Naive thymus-derived CD4-positive, alpha-beta T cell (primary cell): Measurements from ENCODE around the gene TMA7B. TPM values are rescaled to one million over a fixed set of nuclear protein-coding genes. Genes with fewer than 3 reads are reported as not detected.

Experiments used
- ATAC-seq: fragments of 150-1000 bp; cut with Tn5 transposase; 2 replicates; pipeline ENCODE4 v1.10.0; 2021; ENCODE audit warnings: mild to moderate bottlenecking, moderate library complexity
- CTCF ChIA-PET: fragments of 350-600 bp; sonication (Branson Sonifier 250); formaldehyde crosslinking; loops from one replicate; lab custom pipeline; 2021; ENCODE audit warnings: antibody characterized with exemption; lab: Charles Lee
- POLR2A ChIA-PET: fragments of 350-600 bp; sonication (Branson Sonifier 250); formaldehyde crosslinking; loops from one replicate; lab custom pipeline; 2021; ENCODE audit warnings: antibody characterized with exemption, inconsistent platforms; lab: Charles Lee
- DNase-seq, 9 donors: peaks; one replicate each; pipeline versions ENCODE4 v3.0.0 to v3.0.0-alpha.2; 2020 to 2022; ENCODE audit warnings: mixed read lengths in 1 of 9
- H3K27ac ChIP-seq: one replicate; pipeline ENCODE4 v1.7.0; 2013; ENCODE audit warnings: mild to moderate bottlenecking, low read depth, low read length, moderate library complexity
- H3K27me3 ChIP-seq, 2 donors: one replicate each; pipeline ENCODE4 v1.7.0; 2013; ENCODE audit warnings: low read length in 2 of 2, mild to moderate bottlenecking in 2 of 2, moderate library complexity in 2 of 2; ENCODE audit not compliant: control insufficient read depth in 2 of 2, insufficient read depth in 2 of 2
- H3K36me3 ChIP-seq, 3 experiments: 1 replicate in 2 of 3; 2 replicates in 1 of 3; pipeline ENCODE4 v1.7.0; 2013; ENCODE audit warnings: low read length in 3 of 3, mild to moderate bottlenecking in 3 of 3, moderate library complexity in 1 of 3; ENCODE audit not compliant: insufficient read depth in 3 of 3, control insufficient read depth in 2 of 3
- H3K4me1 ChIP-seq, 2 donors: one replicate each; pipeline ENCODE4 v1.7.0; 2013; ENCODE audit warnings: low read length in 2 of 2, mild to moderate bottlenecking in 2 of 2, moderate library complexity in 1 of 2; ENCODE audit not compliant: control insufficient read depth in 2 of 2, insufficient read depth in 2 of 2
- H3K4me3 ChIP-seq: 2 replicates; pipeline ENCODE4 v1.7.0; 2013; ENCODE audit warnings: mild to moderate bottlenecking, low read length
- H3K9me3 ChIP-seq, 3 experiments: 1 replicate in 2 of 3; 2 replicates in 1 of 3; pipeline ENCODE4 v1.7.0; 2013; ENCODE audit warnings: low read length in 3 of 3; ENCODE audit not compliant: control insufficient read depth in 2 of 3
- H3K27ac Mint-ChIP-seq, 9 donors: one replicate each; pipeline ENCODE4 v1.8.0; 2020 to 2022; ENCODE audit warnings: mixed read lengths in 9 of 9, mild to moderate bottlenecking in 8 of 9, moderate library complexity in 5 of 9, inconsistent platforms in 2 of 9
- H3K27me3 Mint-ChIP-seq, 5 donors: one replicate each; pipeline ENCODE4 v1.8.0; 2021 to 2022; ENCODE audit warnings: mixed read lengths in 5 of 5, mild to moderate bottlenecking in 1 of 5
- H3K36me3 Mint-ChIP-seq, 5 donors: one replicate each; pipeline ENCODE4 v1.8.0; 2020 to 2022; ENCODE audit warnings: mixed read lengths in 5 of 5, mild to moderate bottlenecking in 3 of 5, inconsistent platforms in 1 of 5
- H3K4me1 Mint-ChIP-seq, 7 donors: one replicate each; pipeline ENCODE4 v1.8.0; 2020 to 2022; ENCODE audit warnings: mixed read lengths in 7 of 7, mild to moderate bottlenecking in 3 of 7, inconsistent platforms in 1 of 7
- H3K4me3 Mint-ChIP-seq, 10 donors: one replicate each; pipeline ENCODE4 v1.8.0; 2020 to 2022; ENCODE audit warnings: mild to moderate bottlenecking in 10 of 10, mixed read lengths in 10 of 10, moderate library complexity in 6 of 10, inconsistent platforms in 2 of 10
- H3K9me3 Mint-ChIP-seq, 11 donors: one replicate each; pipeline ENCODE4 v1.8.0; 2020 to 2022; ENCODE audit warnings: mixed read lengths in 11 of 11, mild to moderate bottlenecking in 4 of 11, inconsistent platforms in 1 of 11, moderate library complexity in 1 of 11
- intact Hi-C, 2 donors: fragments of 100-400 bp; cut with micrococcal nuclease; formaldehyde crosslinking; loops; one replicate each; pipeline ENCODE4 v1.15.1; 2023
- polyA plus RNA-seq, 2 donors: library from polyadenylated mRNA; unstranded; fragments of 300-500 nt; fragmentation: Illumina TruSeq; gene quantifications; one replicate each; pipeline ENCODE4 v1.2.3, GENCODE V29; 2021
- total RNA-seq, 6 experiments: library from RNA in 5 of 6; stranded (reverse) in 5 of 6; gene quantifications; 1 replicate in 5 of 6; 2 replicates in 1 of 6; pipeline ENCODE4 v1.2.3 and lab custom pipeline; 2021 to 2026

Gene TMA7B
- total and polyA plus RNA-seq, 7 experiments from 2014 or later: 2.6 to 12.8 (median 9.2) TPM

- no peaks in the 10 kb centered on the region for H3K27me3 ChIP-seq
- DNase-seq (no peak), ATAC-seq (no peak)
- peak overlapping the region in 4 of 9 donors; percentile 18 to 83 (median 64) for H3K27ac Mint-ChIP-seq
- no peak overlapping the region for H3K4me3 Mint-ChIP-seq
- H3K36me3 Mint-ChIP-seq: peaks cover 31 to 77% (median 61%) of the 10 kb centered on the region in 5 donors
- intact Hi-C loops: no loop called here
- no peaks in the 10 kb centered on the region for H3K9me3 ChIP-seq
- peaks cover 0 to 3% (median 0%) of the 10 kb centered on the region in 5 donors for H3K27me3 Mint-ChIP-seq
- peaks cover 49 to 85% (median 62%) of the 10 kb centered on the region in 3 experiments for H3K36me3 ChIP-seq
- no peak overlapping the region for H3K27ac ChIP-seq
- H3K4me1 ChIP-seq: no peaks in the 10 kb centered on the region
- CTCF ChIA-PET: interaction anchor here (1.0 to 1.6 kb wide), 2 partner anchors 54 to 378 kb away, joined by 3 to 4 read pairs; no protein-coding TSS in a partner anchor
- no peak overlapping the region for H3K4me3 ChIP-seq
- peaks cover 0 to 15% (median 9%) of the 10 kb centered on the region in 7 donors for H3K4me1 Mint-ChIP-seq
- POLR2A ChIA-PET: interaction anchor here (0.8 to 1.1 kb wide), 2 partner anchors 11 to 79 kb away, joined by 3 to 5 read pairs; partner anchors contain the start of gene TMA7B
- peaks cover 0 to 2% (median 0%) of the 10 kb centered on the region in 11 donors for H3K9me3 Mint-ChIP-seq
These were observed 10.5 kb downstream of the TMA7B start for GRCh38 chr22:39970742-39971141.

GRCh38 chr22:39972641-39973040, 12.4 kb downstream of the TMA7B start:
- no peak for DNase-seq
- no peaks in the 10 kb centered on the region for H3K27me3 ChIP-seq
- peaks cover 41 to 68% (median 43%) of the 10 kb centered on the region in 3 experiments for H3K36me3 ChIP-seq
- peaks cover 0 to 3% (median 0%) of the 10 kb centered on the region in 5 donors for H3K27me3 Mint-ChIP-seq
- H3K4me1 ChIP-seq: no peaks in the 10 kb centered on the region
- H3K9me3 Mint-ChIP-seq: peaks cover 0 to 2% (median 0%) of the 10 kb centered on the region in 11 donors
- intact Hi-C loops: no loop called here
- H3K27ac ChIP-seq: peak overlapping the region; percentile 41
- peaks cover 22 to 65% (median 47%) of the 10 kb centered on the region in 5 donors for H3K36me3 Mint-ChIP-seq
- ChIA-PET POLR2A (interaction anchor here (0.7 to 1.4 kb wide), 3 partner anchors 12 to 405 kb away, joined by 3 to 4 read pairs (median 3); no protein-coding TSS in a partner anchor), CTCF (no interaction called here)
- H3K27ac Mint-ChIP-seq: peak overlapping the region; percentile 31 to 89 (median 67)
- no peak for ATAC-seq
- H3K9me3 ChIP-seq: no peaks in the 10 kb centered on the region
- H3K4me3 ChIP-seq: no peak overlapping the region
- H3K4me3 Mint-ChIP-seq: no peak overlapping the region
- H3K4me1 Mint-ChIP-seq: peaks cover 0 to 17% (median 5%) of the 10 kb centered on the region in 7 donors

GRCh38 chr22:39973656-39974055, 13.5 kb downstream of the TMA7B start:
- no peaks in the 10 kb centered on the region for H3K27me3 Mint-ChIP-seq
- peaks cover 35 to 58% (median 39%) of the 10 kb centered on the region in 3 experiments for H3K36me3 ChIP-seq
- H3K4me1 ChIP-seq: no peaks in the 10 kb centered on the region
- DNase-seq (no peak), ATAC-seq (no peak)
- ChIA-PET POLR2A (interaction anchor here (1.0 to 1.4 kb wide), 3 partner anchors 10 to 21 kb away, joined by 3 to 4 read pairs (median 3); no protein-coding TSS in a partner anchor), CTCF (no interaction called here)
- intact Hi-C loops: no loop called here
- H3K4me1 Mint-ChIP-seq: peaks cover 0 to 17% (median 6%) of the 10 kb centered on the region in 7 donors
- H3K27ac ChIP-seq: no peak overlapping the region
- H3K9me3 Mint-ChIP-seq: peaks cover 0 to 2% (median 0%) of the 10 kb centered on the region in 11 donors
- peaks cover 17 to 60% (median 42%) of the 10 kb centered on the region in 5 donors for H3K36me3 Mint-ChIP-seq
- H3K27me3 ChIP-seq: no peaks in the 10 kb centered on the region
- H3K4me3 Mint-ChIP-seq: no peak overlapping the region
- no peaks in the 10 kb centered on the region for H3K9me3 ChIP-seq
- peak overlapping the region in 6 of 9 donors; percentile 21 to 77 (median 56) for H3K27ac Mint-ChIP-seq
- no peak overlapping the region for H3K4me3 ChIP-seq

- Histone ChIP-seq H3K4me3 (no peak overlapping the region), H3K36me3 (peaks cover 31 to 54% (median 35%) of the 10 kb centered on the region in 3 experiments), H3K9me3 (no peaks in the 10 kb centered on the region), H3K27ac (no peak overlapping the region), H3K4me1 (no peaks in the 10 kb centered on the region), H3K27me3 (no peaks in the 10 kb centered on the region)
- H3K4me3 Mint-ChIP-seq: no peak overlapping the region
- POLR2A ChIA-PET: interaction anchor here (0.7 to 1.4 kb wide), 4 partner anchors 10 to 79 kb away, joined by 3 to 4 read pairs (median 4); no protein-coding TSS in a partner anchor
- intact Hi-C loops: no loop called here
- DNase-seq (no peak), ATAC-seq (no peak)
- H3K36me3 Mint-ChIP-seq: peaks cover 13 to 57% (median 38%) of the 10 kb centered on the region in 5 donors
- H3K9me3 Mint-ChIP-seq: peaks cover 0 to 3% (median 0%) of the 10 kb centered on the region in 11 donors
- CTCF ChIA-PET: no interaction called here
- H3K27me3 Mint-ChIP-seq: no peaks in the 10 kb centered on the region
- peaks cover 3 to 21% (median 8%) of the 10 kb centered on the region in 7 donors for H3K4me1 Mint-ChIP-seq
- H3K27ac Mint-ChIP-seq: peak overlapping the region in 4 of 9 donors; percentile 44 to 77 (median 70)
These were observed 13.9 kb downstream of the TMA7B start for GRCh38 chr22:39974065-39974464.

- Histone ChIP-seq H3K27me3 (no peaks in the 10 kb centered on the region), H3K4me1 (peaks cover 0 to 13% of the 10 kb centered on the region in 2 donors), H3K4me3 (no peak overlapping the region), H3K27ac (peak overlapping the region; percentile 51), H3K9me3 (no peaks in the 10 kb centered on the region), H3K36me3 (peaks cover 0 to 4% (median 0%) of the 10 kb centered on the region in 3 experiments)
- H3K27ac Mint-ChIP-seq: peak overlapping the region in 8 of 9 donors; percentile 49 to 91 (median 80)
- ChIA-PET CTCF (no interaction called here), POLR2A (interaction anchor here (0.7 to 1.6 kb wide), 5 partner anchors 13 to 457 kb away, joined by 3 to 5 read pairs (median 4); no protein-coding TSS in a partner anchor)
- H3K9me3 Mint-ChIP-seq: peaks cover 0 to 10% (median 0%) of the 10 kb centered on the region in 11 donors
- DNase-seq (no peak), ATAC-seq (peak; percentile 33)
- H3K27me3 Mint-ChIP-seq: peaks cover 0 to 2% (median 0%) of the 10 kb centered on the region in 5 donors
- peak overlapping the region in 4 of 10 donors; percentile 6 to 44 (median 29) for H3K4me3 Mint-ChIP-seq
- peaks cover 7 to 41% (median 28%) of the 10 kb centered on the region in 7 donors for H3K4me1 Mint-ChIP-seq
- peaks cover 0 to 28% (median 8%) of the 10 kb centered on the region in 5 donors for H3K36me3 Mint-ChIP-seq
- intact Hi-C loops: loop anchor here in 1 of 2 donors (2.0 kb wide), 1 partner anchor 18 kb away; the partner anchor contains the start of gene TMA7B
These were observed 18.9 kb downstream of the TMA7B start for GRCh38 chr22:39979048-39979447.

- H3K27ac ChIP-seq: peak overlapping the region; percentile 51
- H3K27me3 Mint-ChIP-seq: peaks cover 0 to 2% (median 0%) of the 10 kb centered on the region in 5 donors
- peaks cover 0 to 29% (median 8%) of the 10 kb centered on the region in 5 donors for H3K36me3 Mint-ChIP-seq
- intact Hi-C loops: loop anchor here in 1 of 2 donors (2.0 kb wide), 1 partner anchor 19 kb away; the partner anchor contains the start of gene TMA7B
- DNase-seq (no peak), ATAC-seq (no peak)
- H3K9me3 ChIP-seq: no peaks in the 10 kb centered on the region
- H3K4me3 ChIP-seq: no peak overlapping the region
- peaks cover 7 to 43% (median 29%) of the 10 kb centered on the region in 7 donors for H3K4me1 Mint-ChIP-seq
- peaks cover 0 to 4% (median 0%) of the 10 kb centered on the region in 3 experiments for H3K36me3 ChIP-seq
- ChIA-PET CTCF (no interaction called here), POLR2A (interaction anchor here (0.7 to 1.1 kb wide), 3 partner anchors 12 to 457 kb away, joined by 3 read pairs; no protein-coding TSS in a partner anchor)
- peaks cover 0 to 10% (median 0%) of the 10 kb centered on the region in 11 donors for H3K9me3 Mint-ChIP-seq
- no peaks in the 10 kb centered on the region for H3K27me3 ChIP-seq
- H3K27ac Mint-ChIP-seq: peak overlapping the region in 8 of 9 donors; percentile 76 to 94 (median 86)
- H3K4me1 ChIP-seq: peaks cover 0 to 13% of the 10 kb centered on the region in 2 donors
- peak overlapping the region in 4 of 10 donors; percentile 7 to 44 (median 29) for H3K4me3 Mint-ChIP-seq
These were observed 19.3 kb downstream of the TMA7B start for GRCh38 chr22:39979458-39979857.
